Measurements from ENCODE around the gene MZF1.

MZF1 gene

GRCh38 chr19:58584498-58585441 is 11.6 kb upstream of the MZF1 start:
- TF ChIP-seq NFIC (IDR thresholded peaks at IDR 0.05) (no peak), USF1 (IDR thresholded peaks at IDR 0.05) (no peak), TCF12 (IDR thresholded peaks at IDR 0.05; ENCODE audit: low read depth) (no peak), CEBPB (IDR thresholded peaks at IDR 0.05) (no peak)

GRCh38 chr19:58582985-58583384 is 9.8 kb upstream of the MZF1 start:
- TF ChIP-seq USF1 (IDR thresholded peaks at IDR 0.05) (no peak), FOXM1 (IDR thresholded peaks at IDR 0.05; ENCODE audit: borderline replicate concordance, low read depth) (no peak), TAF1 (IDR thresholded peaks at IDR 0.05; ENCODE audit: low read depth) (no peak), MAX (IDR thresholded peaks at IDR 0.05) (no peak), RAD21 (IDR thresholded peaks at IDR 0.05; ENCODE audit: low read depth) (no peak), CEBPB (IDR thresholded peaks at IDR 0.05) (no peak), EP300 (IDR thresholded peaks at IDR 0.05; ENCODE audit: borderline replicate concordance) (no peak), EGR1 (IDR thresholded peaks at IDR 0.05) (no peak), ZBTB7A (IDR thresholded peaks at IDR 0.05; ENCODE audit: low read depth) (no peak), TCF12 (IDR thresholded peaks at IDR 0.05; ENCODE audit: low read depth) (no peak), NFIC (IDR thresholded peaks at IDR 0.05) (no peak)

- no peak for TF ChIP-seq TCF12 (IDR thresholded peaks at IDR 0.05; ENCODE audit: low read depth)
Observed at GRCh38 chr19:58581227-58582141, 8.3 kb upstream of the MZF1 start.

GRCh38 chr19:58579473-58580142 is 6.5 kb upstream of the MZF1 start:
- TF ChIP-seq REST (IDR thresholded peaks at IDR 0.05; ENCODE audit: low read depth) (no peak), TAF1 (IDR thresholded peaks at IDR 0.05; ENCODE audit: low read depth) (no peak), EGR1 (IDR thresholded peaks at IDR 0.05) (no peak), RAD21 (IDR thresholded peaks at IDR 0.05; ENCODE audit: low read depth) (no peak), CEBPB (IDR thresholded peaks at IDR 0.05) (no peak), FOXM1 (IDR thresholded peaks at IDR 0.05; ENCODE audit: borderline replicate concordance, low read depth) (no peak), ZBTB7A (IDR thresholded peaks at IDR 0.05; ENCODE audit: low read depth) (no peak), USF1 (IDR thresholded peaks at IDR 0.05) (no peak), CREB1 (IDR thresholded peaks at IDR 0.05; ENCODE audit: low read depth) (no peak)

- no peak for TF ChIP-seq ZBTB7A (IDR thresholded peaks at IDR 0.05; ENCODE audit: low read depth)
- TF ChIP-seq REST (IDR thresholded peaks at IDR 0.05; ENCODE audit: low read depth): no peak
- TF ChIP-seq EP300 (IDR thresholded peaks at IDR 0.05; ENCODE audit: borderline replicate concordance): no peak
- no peak for TF ChIP-seq USF1 (IDR thresholded peaks at IDR 0.05)
- no peak for TF ChIP-seq MAX (IDR thresholded peaks at IDR 0.05)
- no peak for TF ChIP-seq NFIC (IDR thresholded peaks at IDR 0.05)
- no peak for TF ChIP-seq CEBPB (IDR thresholded peaks at IDR 0.05)
- TF ChIP-seq TCF12 (IDR thresholded peaks at IDR 0.05; ENCODE audit: low read depth): no peak
- no peak for TF ChIP-seq RAD21 (IDR thresholded peaks at IDR 0.05; ENCODE audit: low read depth)
- TF ChIP-seq FOXM1 (IDR thresholded peaks at IDR 0.05; ENCODE audit: borderline replicate concordance, low read depth): no peak
- TF ChIP-seq TEAD4 (IDR thresholded peaks at IDR 0.05): no peak
- TF ChIP-seq EGR1 (IDR thresholded peaks at IDR 0.05): no peak
- TF ChIP-seq TAF1 (IDR thresholded peaks at IDR 0.05; ENCODE audit: low read depth): no peak
- no peak for TF ChIP-seq CREB1 (IDR thresholded peaks at IDR 0.05; ENCODE audit: low read depth)
- TF ChIP-seq YY1 (IDR thresholded peaks at IDR 0.05; ENCODE audit: low read depth): no peak
Observed at GRCh38 chr19:58578012-58578925, 5.1 kb upstream of the MZF1 start.

Data from Ishikawa (cell line).